ENCODE data around the gene CPA5.

The CPA5 gene

DNA sequence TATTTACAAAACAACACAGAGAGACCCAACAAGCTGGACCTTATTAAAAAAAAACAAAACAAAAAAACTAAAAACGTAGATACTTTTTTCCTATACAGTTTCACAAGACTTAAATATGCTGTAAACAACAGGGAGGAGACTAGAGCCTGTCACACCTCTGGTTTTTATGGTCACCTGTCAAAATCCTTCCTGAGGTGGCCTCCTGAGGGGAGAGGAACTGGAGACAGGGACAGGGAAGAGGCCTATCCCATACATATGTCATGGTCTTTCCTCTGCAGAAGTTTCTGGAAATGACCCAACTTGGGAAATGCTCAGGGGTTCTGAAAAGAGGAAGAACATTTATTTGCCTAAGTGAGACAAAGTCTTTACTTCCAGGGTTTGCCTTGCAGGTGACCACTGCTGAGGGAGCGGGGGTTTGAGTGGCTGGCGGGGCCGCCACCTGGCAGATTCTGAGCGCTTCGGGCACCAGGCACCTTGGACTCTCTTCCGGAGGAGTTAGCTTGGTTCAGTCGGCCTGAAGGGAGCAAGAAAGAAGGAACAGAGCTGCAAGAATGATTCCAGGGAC lies 54.0 kb downstream of the CPA5 start:
- no peak for DNase-seq

DNA sequence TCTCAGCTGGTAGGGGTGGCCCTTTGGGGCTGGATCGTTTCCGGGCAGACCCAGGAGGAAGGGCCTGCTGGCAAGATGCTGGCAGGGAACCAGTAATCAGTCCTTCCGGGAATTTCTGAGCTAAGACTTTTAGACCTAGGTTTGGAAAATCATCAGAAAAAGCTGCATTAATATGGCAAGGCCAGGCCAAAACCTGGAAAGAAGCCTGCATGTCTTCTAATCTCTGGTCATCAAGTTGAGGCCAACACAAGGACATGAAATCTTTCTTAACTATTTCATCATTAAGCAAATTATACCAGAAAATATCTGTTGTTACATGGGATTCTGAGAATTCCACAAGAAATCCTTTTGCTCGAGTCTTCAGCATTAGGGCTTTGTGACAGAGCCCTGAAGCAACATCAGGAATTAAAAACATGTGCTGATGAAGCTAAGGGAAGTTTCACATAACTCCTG lies 55.5 kb downstream of the CPA5 start:
- DNase-seq, result no peak

DNA sequence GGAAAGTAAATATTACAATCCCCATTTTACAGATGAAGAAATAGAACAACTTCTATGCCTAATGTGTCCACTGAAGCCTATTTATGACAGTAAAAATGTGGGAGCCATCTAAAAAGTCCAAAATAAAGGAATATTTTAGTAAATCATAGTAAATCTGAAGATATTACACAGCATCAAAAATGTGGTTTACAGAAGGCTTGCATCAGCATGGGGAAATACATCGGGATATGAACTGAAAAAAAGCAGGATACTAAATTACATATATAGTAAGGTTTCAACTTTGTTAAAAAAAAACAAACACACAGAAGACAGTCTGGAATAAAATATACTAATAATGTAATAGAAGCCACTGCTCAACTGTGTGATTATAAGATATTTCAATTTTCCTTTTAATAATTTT lies 56.5 kb downstream of the CPA5 start:
- no peak for DNase-seq

DNA sequence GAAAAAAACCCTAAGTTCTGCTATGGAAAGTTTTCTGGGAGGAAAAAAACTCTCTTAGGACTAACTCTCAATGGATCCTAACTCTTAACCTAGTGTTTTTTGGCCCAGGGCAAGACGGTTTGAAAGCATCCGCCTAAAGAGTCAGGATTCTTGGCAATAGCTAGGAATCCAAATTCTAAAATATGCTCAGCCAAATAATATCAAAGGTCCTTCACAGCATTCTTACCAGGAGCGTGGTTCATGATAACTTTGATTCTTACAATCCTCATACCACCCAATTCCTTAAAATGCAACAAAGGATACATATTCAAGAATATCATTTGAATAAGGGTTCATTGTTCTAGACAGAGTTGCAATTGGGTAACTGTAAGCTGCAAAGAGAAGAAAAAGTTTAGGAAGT lies 57.0 kb downstream of the CPA5 start:
- no peak for DNase-seq

DNA sequence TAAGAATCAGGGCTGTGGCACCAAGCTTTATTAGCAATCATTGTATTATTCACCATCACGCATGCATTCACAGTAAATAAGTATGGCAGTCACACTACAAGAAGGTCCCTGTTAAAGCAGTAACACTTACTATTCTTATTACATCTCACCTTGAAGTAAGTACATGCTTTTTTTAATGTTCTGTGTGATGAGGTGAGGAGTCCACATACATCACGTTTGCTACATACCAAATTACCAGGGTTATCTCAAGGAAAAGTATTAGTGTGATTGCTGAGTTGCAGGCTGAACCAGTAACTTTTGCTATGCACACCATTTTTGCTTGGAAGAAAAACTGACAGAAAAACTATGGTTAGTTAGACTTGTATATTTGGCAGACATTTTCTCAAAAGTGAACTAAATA lies 60.4 kb downstream of the CPA5 start:
- DNase-seq, result no peak

GRCh38 chr7:130409067-130409711 lies 64.6 kb downstream of the CPA5 start:
- DNase-seq, result no peak

DNA sequence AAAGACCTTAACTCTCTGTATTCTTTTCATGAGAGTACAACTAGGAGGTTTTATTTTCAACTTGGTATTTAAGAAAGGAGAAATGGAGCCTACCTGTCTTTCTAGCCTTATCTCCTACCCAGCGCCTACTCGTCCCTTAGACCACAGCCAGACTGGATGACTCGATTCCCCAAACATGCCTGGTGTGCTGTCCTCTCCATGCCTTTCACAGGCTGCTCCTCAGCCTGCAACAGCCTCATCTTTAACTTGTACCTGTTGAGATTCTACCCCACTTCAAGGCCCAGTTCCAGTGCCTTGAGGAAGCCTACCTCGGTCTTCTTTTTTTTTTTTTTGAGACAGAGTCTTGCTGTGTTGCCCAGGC lies 65.1 kb downstream of the CPA5 start:
- no peak for DNase-seq

GRCh38 chr7:130410868-130411541 lies 66.4 kb downstream of the CPA5 start:
- DNase-seq, result no peak

DNA sequence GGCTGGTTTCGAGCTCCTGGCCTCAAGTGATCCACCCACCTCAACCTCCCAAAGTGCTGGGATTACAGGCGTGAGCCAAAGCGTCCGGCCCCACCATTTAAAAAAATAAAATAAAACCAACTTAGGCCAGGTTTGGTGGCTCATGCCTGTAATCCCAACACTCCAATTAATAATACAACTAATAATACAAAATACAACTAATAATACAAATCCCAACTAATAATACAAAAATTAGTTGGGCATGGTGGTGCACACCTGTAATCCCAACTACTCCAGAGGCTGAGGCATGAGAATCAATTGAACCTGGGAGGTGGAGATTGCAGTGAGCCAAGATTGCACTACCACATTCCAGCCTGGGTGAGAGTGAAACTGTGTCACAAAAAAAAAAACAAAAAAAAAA lies 68.6 kb downstream of the CPA5 start:
- DNase-seq, result no peak

GRCh38 chr7:130415006-130415405 lies 70.4 kb downstream of the CPA5 start:
- DNase-seq, result no peak

DNA sequence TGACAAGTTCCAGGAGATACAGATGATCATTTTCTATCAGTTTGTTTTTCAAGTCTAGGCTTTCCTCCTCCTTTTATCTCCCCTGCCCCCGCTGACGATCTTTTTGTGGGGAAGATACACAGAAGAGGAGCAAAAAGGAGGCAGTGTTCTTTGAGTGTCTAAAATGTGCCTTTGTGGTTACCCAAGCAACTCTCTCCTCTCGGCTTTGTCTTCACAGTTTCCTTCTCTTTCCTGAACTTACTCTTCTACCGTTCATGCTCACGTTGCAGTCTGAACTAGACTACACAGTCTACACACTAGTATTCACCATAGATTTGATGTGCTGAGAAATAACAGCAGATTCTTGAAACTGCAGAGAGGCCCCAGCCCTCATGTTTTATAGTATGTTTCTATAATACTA lies 72.6 kb downstream of the CPA5 start:
- no peak for DNase-seq

GRCh38 chr7:130418306-130418705 lies 73.7 kb downstream of the CPA5 start:
- no peak for DNase-seq

Data from SHP77 (cell line).